ENCODE measurements around the gene MTG1.
"Not testable (repeated sequence)": the region's sequence is repeated elsewhere in the genome, so short reads cannot be mapped to it uniquely, and the experiment has no call there.

The MTG1 gene

DNA sequence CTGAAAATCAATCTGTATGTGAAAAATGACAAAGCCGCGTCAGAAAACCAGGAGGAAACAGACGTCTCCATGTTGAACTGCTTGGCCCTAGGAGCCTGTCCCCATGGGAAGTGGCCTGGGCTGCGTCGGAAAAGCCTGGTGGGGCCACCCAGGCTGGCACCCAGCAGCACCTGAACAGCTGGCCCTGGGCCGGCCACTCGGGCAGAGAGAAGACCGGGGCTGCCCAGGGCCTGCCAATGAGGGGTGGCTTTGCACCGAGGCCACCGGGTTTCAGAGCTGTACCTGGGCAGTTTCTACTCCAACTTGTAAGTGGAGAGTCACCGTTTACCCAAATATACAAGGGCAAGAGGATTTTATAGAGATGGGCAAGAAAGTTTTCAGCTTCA lies 35.0 kb upstream of the MTG1 start:
- DNase-seq (ENCODE audit: low read depth in 2 of 2) = no peak

DNA sequence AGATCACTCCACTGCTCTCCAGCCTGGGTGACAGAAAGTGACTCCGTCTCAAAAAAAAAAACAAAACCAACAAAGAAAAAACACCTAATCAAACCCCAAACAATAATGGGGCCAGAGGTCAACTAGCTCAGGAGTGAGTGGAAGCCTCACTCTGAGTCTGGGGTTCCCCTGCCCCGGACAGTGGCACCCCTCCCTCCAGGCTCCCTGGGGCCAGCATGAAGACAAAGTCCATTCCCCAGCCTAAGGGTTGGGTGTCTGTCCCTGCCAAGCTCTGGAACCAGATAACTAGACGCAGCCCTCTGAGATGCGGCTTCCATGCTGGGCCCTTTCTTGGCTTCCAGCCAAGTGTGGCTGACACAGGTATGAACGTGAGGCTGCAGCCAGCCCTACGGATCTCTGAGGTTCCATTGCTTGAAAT lies 34.4 kb upstream of the MTG1 start:
- DNase-seq (ENCODE audit: low read depth in 2 of 2) = no peak

DNA sequence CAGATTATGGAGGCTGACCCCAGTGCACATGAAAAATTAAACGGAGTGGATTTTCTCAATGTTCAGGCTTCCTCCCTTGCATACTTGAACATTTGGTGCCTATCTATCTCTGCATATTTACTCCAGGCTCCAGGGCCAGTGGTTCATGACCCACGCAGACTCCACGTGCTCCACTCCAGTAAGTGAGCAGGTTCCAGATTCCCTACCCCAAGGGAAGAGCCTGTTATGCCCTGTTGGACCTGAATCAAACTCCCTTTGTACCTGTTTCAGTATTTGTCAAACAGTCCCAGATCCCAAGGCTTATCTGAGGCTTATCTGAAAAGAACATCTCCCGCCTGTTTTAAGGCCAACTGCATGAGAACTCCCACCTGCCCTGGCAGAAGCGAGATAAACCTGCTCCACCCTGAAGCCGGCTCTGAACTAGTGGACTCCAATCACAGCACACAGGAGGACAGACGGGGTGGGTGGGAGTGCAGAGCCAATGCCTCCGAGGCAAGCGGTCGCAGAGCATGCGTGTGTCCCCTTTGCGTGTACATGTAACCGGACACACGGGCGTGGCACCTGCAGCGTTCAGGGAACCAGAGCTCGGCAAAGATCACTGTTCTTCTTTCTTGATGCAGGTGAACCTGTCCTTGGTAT lies 33.9 kb upstream of the MTG1 start:
- DNase-seq (ENCODE audit: low read depth in 2 of 2) = no peak

DNA sequence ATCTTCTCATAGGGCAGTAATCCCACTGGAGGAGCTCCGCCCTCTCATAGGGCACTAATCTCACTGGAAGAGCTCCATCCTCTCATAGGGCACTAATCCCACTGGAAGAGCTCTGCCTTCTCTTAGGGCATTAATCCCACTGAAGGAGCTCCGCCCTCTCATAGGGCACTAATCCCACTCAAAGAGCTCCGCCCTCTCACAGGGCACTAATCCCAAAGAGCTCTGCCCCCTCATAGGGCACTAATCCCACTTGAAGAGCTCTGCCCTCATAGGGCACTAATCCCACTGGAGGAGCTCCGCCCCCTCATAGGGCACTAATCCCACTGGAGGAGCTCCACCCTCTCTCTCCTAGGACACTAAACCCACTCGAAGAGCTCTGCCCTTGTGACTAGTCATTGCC lies 32.7 kb upstream of the MTG1 start:
- DNase-seq (ENCODE audit: low read depth in 2 of 2) = no peak

DNA sequence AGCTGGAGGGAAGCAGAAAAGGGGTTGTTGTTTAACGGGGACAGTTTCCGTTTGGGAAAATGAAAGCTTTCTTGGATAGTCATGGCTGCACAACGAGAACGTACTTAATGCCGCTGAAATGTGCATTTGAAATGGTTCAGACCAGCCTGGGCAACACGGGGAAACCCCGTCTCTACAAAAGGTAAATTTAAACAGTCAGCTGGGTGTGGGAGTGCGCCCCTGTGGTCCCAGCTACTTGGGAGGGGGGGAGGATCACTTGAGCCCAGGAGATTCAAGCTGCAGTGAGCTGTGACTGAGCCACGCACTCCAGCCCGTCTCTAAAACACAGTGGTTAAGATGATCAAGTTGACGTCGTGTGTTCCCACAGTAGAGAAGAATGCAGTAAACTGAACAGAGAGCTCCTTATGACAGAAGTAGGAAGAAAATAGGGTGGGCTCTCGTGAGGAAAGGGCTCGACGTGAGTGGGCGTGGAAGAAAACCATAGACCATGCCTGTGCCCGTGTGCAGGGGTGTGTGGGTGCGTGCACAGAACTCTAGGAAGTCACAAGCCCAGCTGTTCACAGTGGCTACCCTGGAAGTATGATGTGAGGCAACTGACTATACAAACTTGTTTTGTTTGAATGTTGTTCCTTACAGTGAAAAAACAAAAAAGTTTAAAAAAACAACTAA lies 32.0 kb upstream of the MTG1 start:
- no peak for DNase-seq (ENCODE audit: low read depth in 2 of 2)

DNA sequence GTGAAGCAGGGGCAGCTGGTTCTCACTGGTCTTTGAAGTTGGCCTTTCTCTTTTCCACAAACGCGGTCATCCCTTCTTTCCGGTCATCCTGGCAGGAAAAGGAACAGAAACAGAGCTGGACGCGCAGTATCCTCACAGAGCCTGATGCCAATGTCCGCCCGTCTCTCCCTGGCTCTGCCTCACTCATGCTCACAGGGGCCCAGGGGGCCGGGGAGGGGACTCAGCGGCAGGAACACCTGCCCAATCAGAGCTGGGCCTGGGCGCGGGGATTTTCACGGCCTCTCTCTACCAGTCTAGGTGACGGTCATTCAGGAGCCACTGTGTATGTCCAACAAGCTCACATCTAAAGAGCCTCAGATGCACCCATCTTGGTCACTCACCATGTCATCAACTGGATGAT lies 31.1 kb upstream of the MTG1 start:
- DNase-seq (ENCODE audit: low read depth in 2 of 2) = no peak

DNA sequence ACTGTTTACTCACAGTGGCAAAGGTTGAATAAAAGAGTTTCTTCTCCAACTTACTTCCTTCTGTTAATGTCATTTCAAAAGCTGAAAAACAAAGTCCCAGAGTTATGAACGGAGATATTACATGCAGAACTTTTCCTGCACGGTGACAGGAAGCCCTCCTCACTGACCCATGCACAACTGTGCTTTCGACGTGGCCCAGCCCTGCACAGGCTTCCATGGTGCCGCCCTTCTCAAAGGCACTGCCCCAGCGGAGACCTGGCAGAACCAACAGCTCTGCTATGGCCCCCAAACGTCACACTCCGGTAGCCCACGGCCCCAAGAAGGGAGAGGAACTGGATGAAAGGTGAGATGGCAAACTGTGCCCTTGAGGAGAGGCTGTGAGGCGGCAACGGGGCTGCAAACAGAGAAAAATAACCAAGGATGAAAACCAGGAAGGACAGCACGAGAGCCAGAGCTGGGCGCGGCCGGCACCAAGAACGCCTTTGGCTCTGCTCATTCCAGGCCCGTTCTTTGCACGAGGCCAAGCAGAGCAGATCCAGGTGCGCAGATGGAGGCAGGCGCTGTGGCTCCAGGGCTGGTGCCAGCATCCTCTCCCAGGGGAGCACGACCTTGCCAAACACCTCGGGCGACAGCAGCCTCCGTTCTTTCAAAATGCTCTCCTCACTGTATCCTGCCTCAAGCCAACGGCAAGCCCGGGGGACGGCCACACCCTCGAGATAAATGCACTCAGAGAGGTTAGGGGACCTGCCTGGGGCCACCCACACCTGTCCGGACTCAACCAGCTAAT lies 29.1 kb upstream of the MTG1 start:
- no peak for DNase-seq (ENCODE audit: low read depth in 2 of 2)

DNA sequence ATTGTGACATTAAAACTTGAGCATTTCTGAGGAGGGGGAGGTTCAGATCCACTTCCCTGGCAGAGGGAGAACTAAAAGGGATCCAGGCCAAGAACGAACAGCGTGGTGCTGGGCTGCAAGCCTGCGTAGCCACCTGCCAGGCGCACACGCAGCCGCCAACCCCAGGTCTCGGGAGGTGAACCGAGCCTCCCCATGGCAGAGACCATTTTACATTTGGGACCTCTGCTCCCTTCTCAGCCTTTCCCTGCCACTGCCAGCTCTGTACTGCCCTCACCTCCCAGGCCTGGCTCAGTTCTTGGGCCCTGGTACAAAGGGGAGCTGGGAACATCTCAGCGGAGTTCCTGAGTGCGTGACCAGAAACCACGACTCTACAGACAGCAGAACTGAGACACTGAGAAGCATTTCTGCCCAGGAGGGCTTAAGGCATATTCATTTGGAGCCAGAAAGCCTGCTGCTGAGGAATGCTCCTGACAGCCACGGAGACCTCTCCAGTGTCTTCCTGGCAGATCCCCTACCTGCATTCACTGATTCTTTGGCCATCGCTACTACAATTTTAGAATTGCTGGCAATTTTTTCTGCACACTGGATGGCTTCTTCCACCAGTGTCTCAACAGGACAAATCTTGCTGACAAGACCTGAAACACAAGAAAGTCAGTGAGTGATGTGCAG lies 28.4 kb upstream of the MTG1 start:
- no peak for DNase-seq (ENCODE audit: low read depth in 2 of 2)

DNA sequence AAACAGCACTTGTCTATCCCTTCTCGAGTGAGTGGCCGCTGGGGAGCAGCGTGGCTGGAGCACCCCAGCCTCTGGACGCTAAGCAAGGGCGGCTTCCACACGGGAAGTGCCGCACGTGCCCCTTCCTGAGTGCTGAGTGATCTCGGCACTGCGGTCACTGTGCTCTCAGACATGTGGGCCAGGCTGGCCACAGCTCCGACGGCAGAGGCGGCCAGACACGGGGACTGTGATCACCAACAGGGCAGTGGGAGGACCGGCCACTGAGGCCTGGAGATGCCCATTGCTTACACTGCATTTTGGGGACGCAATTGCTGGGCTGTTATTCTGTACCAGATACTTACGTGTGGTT lies 27.9 kb upstream of the MTG1 start:
- DNase-seq (ENCODE audit: low read depth in 2 of 2) = no peak

DNA sequence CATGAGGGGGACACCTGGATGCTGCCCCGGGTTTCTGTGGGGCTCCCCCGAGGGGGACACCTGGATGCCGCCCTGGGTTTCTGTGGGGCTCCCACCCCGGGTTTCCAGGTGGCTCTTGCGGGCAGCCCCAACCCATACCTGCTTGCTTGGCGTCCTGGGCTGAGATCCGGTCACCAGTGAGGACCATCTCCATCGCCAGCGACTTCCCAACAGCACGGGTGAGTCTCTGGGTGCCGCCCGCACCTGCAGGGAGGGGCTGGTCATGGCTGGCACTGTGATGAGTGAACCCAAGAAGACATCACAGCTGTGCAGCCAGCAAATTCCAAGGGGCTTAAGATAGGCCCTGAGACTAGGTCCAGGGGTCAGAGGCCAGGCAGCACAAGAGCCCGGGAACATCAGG lies 27.2 kb upstream of the MTG1 start:
- DNase-seq (ENCODE audit: low read depth in 2 of 2) = no peak

DNA sequence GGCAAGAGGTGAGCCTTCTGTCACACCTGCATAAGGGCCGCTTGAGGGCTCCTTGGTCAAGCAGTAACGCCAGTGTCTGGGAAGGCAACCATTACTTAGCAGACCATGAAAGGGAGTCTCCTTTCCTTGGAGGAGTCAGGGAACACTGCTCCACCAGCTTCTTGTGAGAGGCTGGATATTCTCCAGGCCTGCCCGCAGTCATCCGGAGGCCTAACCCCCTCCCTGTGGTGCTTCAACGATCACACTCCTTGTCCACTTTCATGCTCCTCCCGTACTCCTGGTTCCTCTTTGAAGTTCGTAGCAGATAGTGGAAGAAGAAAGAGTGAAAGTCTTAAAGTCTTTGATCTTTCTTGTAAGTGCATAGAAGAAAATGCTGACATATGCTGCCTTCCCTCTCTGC lies 26.5 kb upstream of the MTG1 start:
- not testable (repeated sequence) for DNase-seq (ENCODE audit: low read depth in 2 of 2)

DNA sequence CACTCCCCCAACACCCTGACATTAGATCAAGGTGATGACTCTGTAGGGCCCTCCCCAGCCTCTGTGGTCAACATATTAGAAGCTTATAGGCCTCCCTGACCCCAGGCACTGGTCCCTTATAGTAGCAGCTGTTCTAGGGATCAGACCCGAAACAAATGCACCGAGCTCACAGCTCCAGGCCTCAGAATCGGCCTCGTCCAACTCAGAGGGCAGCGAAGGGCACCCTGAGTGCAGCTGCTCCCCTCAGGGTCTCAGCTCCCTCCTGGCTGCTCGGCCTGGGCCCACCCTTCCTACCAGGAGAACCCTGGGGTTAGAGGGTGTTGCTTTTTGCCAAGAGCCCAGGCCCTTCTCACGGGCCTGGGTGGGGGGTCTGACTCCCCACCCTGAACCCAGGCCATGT lies 25.8 kb upstream of the MTG1 start:
- DNase-seq (ENCODE audit: low read depth in 2 of 2) = no peak

DNA sequence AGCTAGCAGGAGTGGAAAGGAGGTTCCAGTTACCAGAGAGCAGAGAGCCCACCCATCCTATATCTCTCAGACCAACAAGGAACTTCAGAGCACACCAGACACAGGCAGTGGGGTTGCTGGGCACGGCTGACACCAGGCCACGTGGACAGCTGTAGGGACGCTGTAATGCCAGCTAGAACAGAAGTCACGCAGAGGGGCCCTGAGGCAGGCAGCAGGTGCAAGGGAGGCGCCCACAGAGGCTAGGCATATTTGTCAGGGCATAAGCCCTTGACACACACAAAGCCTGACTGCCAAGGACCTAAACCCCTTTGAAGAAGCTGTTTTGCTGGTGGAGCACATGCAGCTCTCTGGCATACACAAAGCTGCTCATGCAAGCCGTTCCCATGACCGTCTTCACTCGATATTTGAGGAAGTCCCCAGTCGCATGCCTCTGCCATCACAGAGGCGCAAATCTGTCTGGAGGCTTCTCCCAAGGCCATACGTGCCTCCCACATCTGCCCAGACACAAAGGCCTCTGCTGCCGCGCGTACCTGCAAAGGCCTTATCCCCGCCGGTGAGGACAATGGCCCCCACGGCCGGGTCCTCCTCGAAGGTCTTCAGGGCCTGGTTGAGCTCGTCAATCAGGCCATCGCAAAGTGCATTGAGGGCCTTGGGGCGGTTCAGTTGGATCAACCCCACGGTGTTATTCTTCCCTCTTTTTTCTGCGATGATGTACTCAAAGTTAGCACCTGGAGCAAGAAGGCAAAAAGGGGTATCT lies 23.7 kb upstream of the MTG1 start:
- no peak for DNase-seq (ENCODE audit: low read depth in 2 of 2)

DNA sequence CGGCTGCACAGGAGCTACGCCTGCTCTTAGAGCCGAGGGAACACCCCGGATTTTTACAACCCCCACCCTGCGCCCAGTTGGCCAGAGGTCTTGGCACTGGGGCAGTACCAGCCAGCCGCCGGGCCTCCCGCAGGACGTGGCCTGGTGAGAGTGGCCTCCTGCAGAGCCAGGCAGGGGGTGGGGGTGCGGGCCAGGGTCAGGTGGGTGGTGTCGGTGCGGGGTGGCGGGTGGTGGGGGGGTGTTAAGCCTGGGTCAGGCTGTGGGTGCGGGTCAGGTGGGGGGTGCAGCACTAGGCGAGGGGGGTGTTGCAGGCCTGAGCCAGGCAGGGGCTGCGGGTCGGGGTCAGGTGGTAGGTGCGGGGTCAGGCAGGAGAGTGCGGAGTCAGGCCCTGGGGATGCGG lies 21.4 kb upstream of the MTG1 start:
- DNase-seq (ENCODE audit: low read depth in 2 of 2) = no peak

DNA sequence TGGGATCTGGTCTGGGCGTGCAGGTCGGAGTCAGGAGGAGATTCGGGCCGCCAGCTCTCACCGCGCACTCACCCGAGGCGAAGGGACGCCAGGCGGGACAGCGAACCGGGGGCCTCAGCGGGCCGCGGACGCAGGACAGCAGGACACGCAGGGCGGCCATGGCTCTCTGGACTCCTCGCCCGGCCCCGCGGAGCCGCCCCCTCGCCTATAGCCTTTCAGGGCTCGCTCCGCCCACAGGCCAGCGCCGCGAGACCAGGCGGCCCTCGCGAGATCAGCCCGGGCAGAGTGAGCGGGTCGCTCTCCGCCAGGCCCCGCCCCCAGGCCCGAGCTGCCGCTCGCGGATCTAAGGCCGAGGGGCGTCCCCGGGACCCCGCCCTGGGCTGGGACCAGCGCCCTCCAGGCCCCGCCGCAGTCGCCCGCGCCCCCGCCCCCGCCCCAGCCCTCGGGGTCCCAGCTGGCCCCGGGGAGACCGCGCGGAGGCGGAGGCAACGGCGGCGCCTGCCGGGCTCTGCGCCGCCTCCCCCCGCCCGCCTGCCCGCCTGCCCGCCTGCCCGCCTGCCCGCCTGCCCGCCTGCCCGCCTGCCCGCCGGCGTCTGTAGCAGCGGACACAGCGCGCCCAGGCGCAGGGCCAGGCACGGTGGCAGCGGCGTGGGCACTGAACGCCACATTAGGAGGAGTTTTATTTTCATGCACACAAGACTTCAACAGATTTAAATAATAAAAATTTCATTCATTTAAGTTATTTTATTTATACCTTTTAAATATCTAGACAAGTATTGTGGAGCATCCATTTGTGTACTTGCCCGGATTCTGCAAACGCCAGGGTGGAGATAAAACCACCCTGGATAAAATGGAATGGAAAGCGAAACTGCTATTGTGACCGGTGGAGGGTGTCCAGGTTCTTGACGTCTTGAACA lies 20.5 kb upstream of the MTG1 start, which contains the start of gene ECHS1:
ECHS1 (minus strand) TSS at position 181 of the 917 bp plus-strand sequence; CDS start at position 160, 21 bp downstream.
- peak; percentile 74 to 78 for DNase-seq (ENCODE audit: low read depth in 2 of 2)

DNA sequence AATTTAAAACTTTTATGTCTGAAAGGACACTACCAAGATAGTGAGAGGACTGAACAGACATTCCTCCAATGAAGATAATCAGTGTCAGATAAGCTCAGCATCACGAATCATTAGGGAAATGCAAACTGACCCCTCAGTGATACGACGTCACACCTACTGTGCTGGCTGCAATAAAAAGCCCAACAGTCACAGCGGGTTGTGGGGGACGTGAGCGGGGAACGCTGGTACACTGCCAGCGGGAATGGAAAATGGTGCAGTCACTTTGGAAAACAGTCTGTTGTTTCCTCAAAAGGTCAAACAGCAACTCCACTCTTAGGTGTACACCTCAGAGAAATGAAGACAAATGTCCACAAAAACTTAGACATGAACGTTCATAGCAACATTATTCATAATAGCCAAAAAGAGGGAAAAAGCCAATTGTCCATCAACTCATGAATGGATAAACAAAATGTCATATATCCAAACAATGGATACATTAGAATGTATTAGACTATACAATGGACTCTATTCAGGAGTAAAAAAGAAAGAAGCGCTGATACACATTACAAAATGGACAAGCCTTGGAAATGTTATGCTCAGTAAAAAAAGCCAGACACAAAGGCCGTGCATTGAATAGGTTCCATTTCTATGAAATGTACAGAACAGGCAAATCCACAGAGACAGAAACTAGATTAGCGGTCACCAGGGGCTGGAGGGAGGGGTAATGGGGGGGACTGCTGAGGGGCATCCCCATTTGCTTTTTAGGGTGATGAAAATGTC lies 18.4 kb upstream of the MTG1 start:
- no peak for DNase-seq (ENCODE audit: low read depth in 2 of 2)

DNA sequence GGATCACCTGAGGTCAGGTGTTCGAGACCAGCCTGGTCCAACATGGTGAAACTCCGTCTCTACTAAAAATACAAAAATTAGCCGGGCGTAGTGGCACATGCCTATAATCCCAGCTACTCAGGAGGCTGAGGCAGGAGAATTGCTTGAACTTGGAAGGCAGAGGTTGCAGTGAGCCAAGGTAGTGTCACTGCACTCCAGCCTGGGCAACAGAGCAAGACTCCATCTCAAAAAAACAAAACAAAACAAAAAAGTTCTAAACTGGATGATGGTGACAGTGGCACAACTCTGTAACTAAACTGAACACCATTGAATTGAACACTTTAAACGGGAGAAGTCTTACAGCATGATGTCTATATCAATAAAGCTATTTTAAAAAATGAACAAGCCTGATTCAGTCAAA lies 17.8 kb upstream of the MTG1 start:
- not testable (repeated sequence) for DNase-seq (ENCODE audit: low read depth in 2 of 2)

DNA sequence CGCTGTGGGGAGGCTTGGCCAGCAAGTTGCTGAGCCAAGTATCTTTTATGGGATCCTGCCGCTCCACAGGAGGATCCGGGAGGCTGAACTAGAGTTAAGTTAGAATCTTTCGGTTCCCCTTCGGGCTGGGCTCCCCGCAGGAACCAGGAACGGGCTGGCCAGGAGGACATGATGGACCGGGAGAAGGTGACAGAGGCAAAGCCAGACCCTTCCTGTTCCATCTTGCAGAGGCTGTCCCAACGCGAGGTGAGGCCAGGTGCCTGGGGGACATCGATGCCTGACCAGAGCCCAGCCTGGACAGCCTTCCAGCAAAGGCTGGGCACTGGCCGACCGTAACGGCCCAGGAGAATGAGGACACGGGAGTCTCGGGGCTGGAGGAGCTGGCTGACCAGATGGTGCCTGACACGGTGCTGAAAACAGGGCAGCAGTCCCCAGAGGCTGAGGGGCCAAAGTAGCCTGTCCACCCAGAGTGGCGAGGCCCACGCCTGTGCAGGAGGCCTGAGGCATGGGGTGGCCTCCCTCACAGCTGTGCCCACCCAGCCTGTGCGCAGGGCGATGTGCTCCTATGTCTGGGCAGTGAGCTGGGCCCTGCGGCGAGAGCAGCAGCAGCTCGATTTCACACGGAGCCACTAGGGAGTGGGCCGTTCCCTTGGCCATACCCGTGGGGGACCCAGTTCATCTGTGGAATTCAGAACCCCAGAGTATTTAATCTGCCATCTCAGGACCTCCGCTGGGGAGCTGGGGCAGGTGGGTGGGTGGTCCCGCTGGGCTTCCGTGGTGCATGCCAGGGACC lies 16.7 kb upstream of the MTG1 start:
- DNase-seq (ENCODE audit: low read depth in 2 of 2) = no peak

DNA sequence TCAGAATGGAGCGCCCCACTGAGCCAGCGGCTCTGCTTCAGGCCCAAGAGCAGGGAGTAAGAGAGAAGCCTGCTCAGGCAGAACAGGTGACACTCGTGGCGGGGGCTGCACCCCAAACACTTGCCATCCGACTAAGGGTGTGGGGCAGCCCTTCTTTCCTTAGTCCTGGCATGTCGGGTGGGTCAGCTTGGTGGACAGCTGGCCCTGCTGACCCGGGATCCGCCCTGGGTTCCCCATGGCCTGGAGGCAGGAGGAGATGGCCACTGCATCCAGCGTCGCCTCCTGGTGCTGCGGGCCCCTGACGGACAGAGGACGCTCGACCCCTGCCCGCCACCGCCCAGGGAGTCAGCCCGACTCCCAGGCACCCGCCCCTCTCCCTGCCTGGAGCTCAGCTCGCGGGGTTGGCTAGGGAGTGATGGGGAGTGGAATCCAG lies 16.1 kb upstream of the MTG1 start:
- no peak for DNase-seq (ENCODE audit: low read depth in 2 of 2)

Data from fibroblast of skin of left quadriceps (primary cell).